ENCODE measurements around the gene ULK3. TPM values are rescaled to one million over a fixed set of nuclear protein-coding genes. Genes with fewer than 3 reads are reported as not detected.

ULK3 gene
- total RNA-seq, 1 donor from 2014 or later = 46.4 TPM

DNA sequence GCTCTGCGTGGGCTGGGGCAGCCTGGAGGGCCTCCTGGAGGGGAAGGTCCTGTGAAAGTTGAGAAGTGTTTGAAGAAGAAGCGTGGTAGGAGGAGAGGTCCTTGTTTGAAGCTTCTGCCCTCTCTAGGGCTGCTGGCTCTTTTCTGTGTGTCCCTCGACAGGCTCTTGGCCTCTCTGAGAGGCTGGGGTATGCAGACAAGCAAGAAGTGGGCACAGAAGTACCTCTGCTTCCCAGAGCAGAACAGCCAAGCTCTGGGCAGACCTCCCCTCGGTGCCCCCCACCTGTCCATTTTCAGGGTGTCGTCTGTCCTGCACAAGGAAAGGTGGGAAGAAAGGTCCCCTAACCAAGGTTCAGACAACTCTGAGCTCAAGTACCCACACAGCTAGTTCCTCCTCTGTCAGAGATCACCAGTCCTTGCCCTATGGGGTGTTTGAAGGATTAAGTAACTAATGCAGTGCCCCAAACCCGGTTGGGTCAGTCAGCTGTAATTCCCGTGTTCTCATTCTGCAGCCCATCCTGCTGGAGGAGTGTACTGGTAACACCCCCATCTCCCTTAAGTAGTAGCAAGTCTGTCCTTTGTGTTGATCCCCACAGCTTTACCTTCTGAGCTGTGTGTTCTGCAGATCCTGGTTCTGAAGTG is 54.8 kb downstream of the ULK3 start:
- H3K27me3 Mint-ChIP-seq = no peaks in the 10 kb centered on the region
- H3K27ac Mint-ChIP-seq = peak overlapping the region; percentile 70
- peaks cover 65% of the 10 kb centered on the region for H3K4me1 Mint-ChIP-seq (ENCODE audit: unreplicated experiment)
- H3K4me3 Mint-ChIP-seq = peak overlapping the region; percentile 77
- no peaks in the 10 kb centered on the region for H3K36me3 Mint-ChIP-seq
- TF ChIP-seq, protein P1, sequence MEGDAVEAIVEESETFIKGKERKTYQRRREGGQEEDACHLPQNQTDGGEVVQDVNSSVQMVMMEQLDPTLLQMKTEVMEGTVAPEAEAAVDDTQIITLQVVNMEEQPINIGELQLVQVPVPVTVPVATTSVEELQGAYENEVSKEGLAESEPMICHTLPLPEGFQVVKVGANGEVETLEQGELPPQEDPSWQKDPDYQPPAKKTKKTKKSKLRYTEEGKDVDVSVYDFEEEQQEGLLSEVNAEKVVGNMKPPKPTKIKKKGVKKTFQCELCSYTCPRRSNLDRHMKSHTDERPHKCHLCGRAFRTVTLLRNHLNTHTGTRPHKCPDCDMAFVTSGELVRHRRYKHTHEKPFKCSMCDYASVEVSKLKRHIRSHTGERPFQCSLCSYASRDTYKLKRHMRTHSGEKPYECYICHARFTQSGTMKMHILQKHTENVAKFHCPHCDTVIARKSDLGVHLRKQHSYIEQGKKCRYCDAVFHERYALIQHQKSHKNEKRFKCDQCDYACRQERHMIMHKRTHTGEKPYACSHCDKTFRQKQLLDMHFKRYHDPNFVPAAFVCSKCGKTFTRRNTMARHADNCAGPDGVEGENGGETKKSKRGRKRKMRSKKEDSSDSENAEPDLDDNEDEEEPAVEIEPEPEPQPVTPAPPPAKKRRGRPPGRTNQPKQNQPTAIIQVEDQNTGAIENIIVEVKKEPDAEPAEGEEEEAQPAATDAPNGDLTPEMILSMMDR (conservative IDR thresholded peaks at IDR 0.05) = peak; percentile 27
- DNase-seq (ENCODE audit: extremely low spot score, unreplicated experiment) = no peak
- no peaks in the 10 kb centered on the region for H3K9me3 Mint-ChIP-seq

DNA sequence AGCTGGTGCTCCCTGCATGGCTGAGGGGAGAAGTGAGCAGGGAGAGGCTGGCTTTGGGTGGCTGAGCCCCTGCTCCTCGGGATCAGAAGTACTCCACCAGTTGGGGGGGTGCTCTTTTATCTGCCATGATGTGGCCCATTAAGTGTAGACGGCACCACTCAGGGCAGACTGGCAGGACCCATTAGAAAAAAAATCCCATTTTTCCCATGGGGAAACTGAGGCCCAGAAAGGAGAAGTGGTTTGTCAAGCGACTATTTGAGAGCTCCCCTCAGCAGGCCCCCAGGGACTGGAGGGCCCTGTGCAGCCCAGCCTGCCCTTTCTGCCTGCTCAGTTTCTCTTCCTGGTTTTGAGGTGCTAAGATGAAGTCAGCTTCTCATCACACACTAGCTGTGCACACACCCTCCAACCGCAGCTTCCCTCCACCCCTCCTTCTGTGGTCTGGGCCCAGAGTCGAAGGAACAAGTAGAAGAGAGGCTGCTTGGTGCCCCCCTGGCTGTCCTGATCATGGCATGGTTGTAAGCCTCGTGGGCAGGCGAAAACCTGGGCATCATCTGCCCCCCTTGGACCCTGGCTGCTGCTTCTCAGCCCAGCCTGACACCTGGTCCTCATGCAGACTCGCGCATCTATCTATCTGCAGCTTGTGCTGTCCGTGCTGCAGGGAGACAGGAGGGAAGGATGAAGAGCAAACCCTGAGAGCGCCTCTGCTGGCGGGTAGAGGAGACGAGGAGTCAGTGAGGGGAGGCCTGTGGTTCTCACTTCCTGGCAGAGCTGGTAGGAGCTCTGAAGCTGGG is 55.5 kb downstream of the ULK3 start:
- H3K36me3 Mint-ChIP-seq = no peaks in the 10 kb centered on the region

DNA sequence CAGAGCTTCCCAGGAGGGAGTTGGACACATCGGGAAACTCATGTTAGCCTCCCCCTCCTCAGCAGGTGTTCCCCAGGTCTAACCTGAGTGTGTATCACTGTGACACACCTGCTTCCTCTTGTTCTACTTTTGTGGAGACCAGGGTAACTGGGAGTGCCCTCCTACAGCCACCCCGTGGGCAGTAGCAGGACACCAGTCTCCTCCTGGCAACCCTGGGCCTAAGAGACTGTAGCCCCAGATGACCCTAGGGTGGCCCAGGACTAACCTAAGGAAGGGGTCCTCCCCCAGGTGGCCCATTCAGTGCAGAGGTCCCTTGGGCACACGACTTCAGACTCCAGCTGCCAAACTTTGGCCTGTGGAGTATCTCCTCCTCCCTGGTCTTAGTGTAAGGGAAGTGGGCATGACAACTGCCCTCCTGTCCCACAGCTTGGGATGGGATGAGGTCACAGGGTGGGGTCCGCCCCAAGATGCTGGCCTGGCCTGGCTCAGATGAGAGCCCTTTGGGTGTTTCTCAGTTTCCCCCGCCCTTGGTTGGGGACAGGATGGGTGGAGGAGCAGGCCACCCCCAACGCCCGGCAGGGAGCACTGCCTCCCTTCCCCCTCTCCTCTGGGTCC is 56.3 kb downstream of the ULK3 start:
- no peaks in the 10 kb centered on the region for H3K36me3 Mint-ChIP-seq
- no peaks in the 10 kb centered on the region for H3K27me3 Mint-ChIP-seq
- H3K4me3 Mint-ChIP-seq = no peak overlapping the region
- TF ChIP-seq, protein P1 (conservative IDR thresholded peaks at IDR 0.05) = no peak
- DNase-seq (ENCODE audit: extremely low spot score, unreplicated experiment) = no peak
- H3K27ac Mint-ChIP-seq = no peak overlapping the region
- no peaks in the 10 kb centered on the region for H3K9me3 Mint-ChIP-seq
- peaks cover 54% of the 10 kb centered on the region for H3K4me1 Mint-ChIP-seq (ENCODE audit: unreplicated experiment)

More for the DNA sequence above, 55.5 kb downstream of the ULK3 start:
- no peaks in the 10 kb centered on the region for H3K9me3 Mint-ChIP-seq
- H3K4me1 Mint-ChIP-seq (ENCODE audit: unreplicated experiment) = peaks cover 60% of the 10 kb centered on the region
- no peak for DNase-seq (ENCODE audit: extremely low spot score, unreplicated experiment)
- peak overlapping the region; percentile 70 for H3K27ac Mint-ChIP-seq
- TF ChIP-seq, protein P1 (conservative IDR thresholded peaks at IDR 0.05) = peak; percentile 72
- H3K27me3 Mint-ChIP-seq = no peaks in the 10 kb centered on the region
- peak overlapping the region; percentile 77 for H3K4me3 Mint-ChIP-seq

Small RNA genes within 50 kb of the gene (microRNA-seq; reads per million reads assigned to microRNA genes)
- not detected for gene MIR4513
- 1.1 reads per million for gene MIR6882

Other genes with a start within 250 kb of the ULK3 start
- gene CLK3, start 227.3 kb downstream of the ULK3 start, total RNA-seq (ENCODE audit: low replicate concordance) = 73.6 and 76.5 TPM in 2 replicates
- gene EDC3, start 147.1 kb downstream of the ULK3 start, total RNA-seq (ENCODE audit: low replicate concordance) = 72.3 and 105 TPM in 2 replicates
- gene CYP1A1, start 117.6 kb downstream of the ULK3 start, total RNA-seq (ENCODE audit: low replicate concordance) = 189 and 410 TPM in 2 replicates
- 1.6 TPM in 1 of 2 replicates, not detected in the other for gene CYP1A2, start 94.3 kb downstream of the ULK3 start, total RNA-seq (ENCODE audit: low replicate concordance)
- gene CSK, start 61.1 kb downstream of the ULK3 start, total RNA-seq (ENCODE audit: low replicate concordance) = 77.4 and 102 TPM in 2 replicates
- not detected in 2 replicates for gene LMAN1L, start 30.3 kb downstream of the ULK3 start, total RNA-seq (ENCODE audit: low replicate concordance)
- not detected in 2 replicates for gene CPLX3, start 16.5 kb downstream of the ULK3 start, total RNA-seq (ENCODE audit: low replicate concordance)
- gene SCAMP2, start 30.2 kb upstream of the ULK3 start, total RNA-seq (ENCODE audit: low replicate concordance) = 58.0 and 100 TPM in 2 replicates
- 32.7 and 50.3 TPM in 2 replicates for gene MPI, start 46.9 kb upstream of the ULK3 start, total RNA-seq (ENCODE audit: low replicate concordance)
- gene FAM219B, start 63.7 kb upstream of the ULK3 start, total RNA-seq (ENCODE audit: low replicate concordance) = 112 and 117 TPM in 2 replicates
- 248 and 307 TPM in 2 replicates for gene COX5A, start 94.9 kb upstream of the ULK3 start, total RNA-seq (ENCODE audit: low replicate concordance)
- gene RPP25, start 113.6 kb upstream of the ULK3 start, total RNA-seq (ENCODE audit: low replicate concordance) = 9.9 and 11.3 TPM in 2 replicates
- 38.1 and 41.8 TPM in 2 replicates for gene SCAMP5, start 152.4 kb upstream of the ULK3 start, total RNA-seq (ENCODE audit: low replicate concordance)
- gene PPCDC, start 180.4 kb upstream of the ULK3 start, total RNA-seq (ENCODE audit: low replicate concordance) = 19.1 and 23.6 TPM in 2 replicates